ENCODE measurements around the gene CCDC142. TPM values are rescaled to one million over a fixed set of nuclear protein-coding genes. Genes with fewer than 3 reads are reported as not detected.

The CCDC142 gene, protein sequence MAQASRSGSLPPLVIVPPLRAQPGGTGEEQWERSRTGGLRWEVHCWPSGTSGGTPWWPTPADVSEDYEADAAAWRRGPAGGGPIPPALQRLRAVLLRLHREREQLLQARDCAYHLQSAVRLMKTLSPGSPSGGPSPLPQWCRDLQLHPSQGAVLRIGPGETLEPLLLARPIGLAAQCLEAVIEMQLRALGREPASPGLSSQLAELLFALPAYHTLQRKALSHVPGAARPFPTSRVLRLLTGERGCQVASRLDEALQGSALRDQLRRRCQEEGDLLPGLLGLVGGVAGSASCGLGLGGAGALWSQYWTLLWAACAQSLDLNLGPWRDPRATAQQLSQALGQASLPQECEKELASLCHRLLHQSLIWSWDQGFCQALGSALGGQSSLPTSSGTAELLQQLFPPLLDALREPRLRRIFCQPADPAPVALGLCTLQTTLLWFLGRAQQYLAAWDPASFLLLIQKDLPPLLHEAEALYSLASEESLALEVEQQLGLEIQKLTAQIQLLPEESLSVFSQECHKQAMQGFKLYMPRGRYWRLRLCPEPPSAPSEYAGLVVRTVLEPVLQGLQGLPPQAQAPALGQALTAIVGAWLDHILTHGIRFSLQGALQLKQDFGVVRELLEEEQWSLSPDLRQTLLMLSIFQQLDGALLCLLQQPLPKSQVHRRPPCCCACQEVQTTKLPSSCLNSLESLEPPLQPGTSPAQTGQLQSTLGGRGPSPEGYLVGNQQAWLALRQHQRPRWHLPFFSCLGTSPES
- 10 to 100 TPM; 22.2 to 59.4 (median 31.6) TPM for total RNA-seq
- 1 to 10 TPM; 2.8 to 9.3 (median 3.4) TPM for polyA plus RNA-seq
- long read RNA-seq, donor 1 = 0 reads
- long read RNA-seq, donor 2, partial matches to known transcripts = 0 of 1 reads
- long read RNA-seq, donor 2, other reads (novel, unspliced or antisense) = 0 of 1 reads

DNA sequence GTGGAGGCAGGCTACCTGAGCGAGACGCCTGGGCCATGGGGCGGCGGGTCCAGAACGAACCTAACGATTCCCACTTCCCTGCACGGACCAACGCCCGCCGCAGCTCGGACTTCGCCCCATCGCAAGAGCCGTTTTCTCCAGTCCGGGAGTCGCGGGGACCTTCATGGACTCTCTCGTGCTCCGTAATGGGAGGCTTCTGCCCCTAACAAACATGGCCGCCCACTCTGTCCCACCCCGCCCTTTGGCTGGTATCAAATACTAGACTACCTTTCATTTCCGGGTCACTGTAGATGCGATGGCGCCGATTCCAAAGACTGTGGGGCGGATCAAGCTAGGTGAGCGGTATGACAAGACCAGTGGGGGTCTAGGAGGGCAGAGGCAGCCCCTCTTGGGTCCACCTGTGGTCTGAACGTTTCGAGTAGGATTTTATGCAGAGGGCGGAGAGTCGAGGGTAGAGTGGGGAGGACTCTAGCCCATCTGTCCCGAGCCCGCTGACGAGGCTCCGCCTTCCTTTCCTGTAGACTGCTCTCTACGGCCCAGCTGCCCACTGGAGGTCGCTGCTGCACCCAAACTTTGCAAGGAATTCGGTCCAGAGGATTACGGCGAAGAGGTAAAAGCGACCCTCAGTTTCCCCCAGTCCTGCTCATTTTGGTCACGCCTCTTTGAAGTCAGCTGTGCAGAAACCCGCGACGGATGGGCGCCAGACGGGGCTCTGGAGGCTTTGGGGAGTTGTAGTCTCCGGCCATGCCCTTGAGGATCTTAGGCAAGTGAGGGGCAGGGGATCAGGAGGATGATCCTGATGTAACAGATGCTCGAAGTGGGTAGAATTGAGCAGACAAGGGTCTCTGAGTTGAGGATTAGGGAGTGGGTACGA is at the start of gene CCDC142, which contains the start of gene TTC31:
Gene CCDC142 (minus strand): TSS at position 198 of the 874 bp plus-strand sequence. CDS start 161 bp downstream, at position 37.
Gene TTC31 (plus strand): TSS at position 281 of the 874 bp plus-strand sequence. CDS start 15 bp downstream, at position 296.
- Histone ChIP-seq H3K27ac (peak within 1 kb of the TSS; percentile 85 to 97 (median 94)), H3K36me3 (peaks cover 0 to 69% (median 27%) of the 10 kb centered on the region in 6 donors), H3K27me3 (replicated peaks in 1 of 7) (no peaks in the 10 kb centered on the region), H3K4me1 (peaks cover 33 to 64% (median 40%) of the 10 kb centered on the region in 6 donors), H3K9me3 (no peaks in the 10 kb centered on the region), H3K4me3 (peak within 1 kb of the TSS; percentile 72 to 96 (median 88))
- intact Hi-C loops (cut with DNase I; ENCODE audit: low total_unique reads) = loop anchor here (5.0 kb wide), 1 partner anchor 104 kb away; no protein-coding TSS in a partner anchor
- TF ChIP-seq POLR2A (IDR thresholded peaks at IDR 0.05) (peak in 1 of 3 donors; percentile 55), POLR2AphosphoS5 (IDR thresholded peaks at IDR 0.05) (peak; percentile 82 to 93 (median 85))
- TF ChIP-seq, protein P1, sequence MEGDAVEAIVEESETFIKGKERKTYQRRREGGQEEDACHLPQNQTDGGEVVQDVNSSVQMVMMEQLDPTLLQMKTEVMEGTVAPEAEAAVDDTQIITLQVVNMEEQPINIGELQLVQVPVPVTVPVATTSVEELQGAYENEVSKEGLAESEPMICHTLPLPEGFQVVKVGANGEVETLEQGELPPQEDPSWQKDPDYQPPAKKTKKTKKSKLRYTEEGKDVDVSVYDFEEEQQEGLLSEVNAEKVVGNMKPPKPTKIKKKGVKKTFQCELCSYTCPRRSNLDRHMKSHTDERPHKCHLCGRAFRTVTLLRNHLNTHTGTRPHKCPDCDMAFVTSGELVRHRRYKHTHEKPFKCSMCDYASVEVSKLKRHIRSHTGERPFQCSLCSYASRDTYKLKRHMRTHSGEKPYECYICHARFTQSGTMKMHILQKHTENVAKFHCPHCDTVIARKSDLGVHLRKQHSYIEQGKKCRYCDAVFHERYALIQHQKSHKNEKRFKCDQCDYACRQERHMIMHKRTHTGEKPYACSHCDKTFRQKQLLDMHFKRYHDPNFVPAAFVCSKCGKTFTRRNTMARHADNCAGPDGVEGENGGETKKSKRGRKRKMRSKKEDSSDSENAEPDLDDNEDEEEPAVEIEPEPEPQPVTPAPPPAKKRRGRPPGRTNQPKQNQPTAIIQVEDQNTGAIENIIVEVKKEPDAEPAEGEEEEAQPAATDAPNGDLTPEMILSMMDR (IDR thresholded peaks at IDR 0.05 in 8 of 11, conservative IDR thresholded peaks at IDR 0.05 in 3 of 11) = peak; percentile 83 to 98 (median 94)
- DNase-seq = peak; percentile 98
- WGBS, 5 donors = 1 to 3% (median 1%) methylated on average over 23 to 50 of the region's 50 CpGs

DNA sequence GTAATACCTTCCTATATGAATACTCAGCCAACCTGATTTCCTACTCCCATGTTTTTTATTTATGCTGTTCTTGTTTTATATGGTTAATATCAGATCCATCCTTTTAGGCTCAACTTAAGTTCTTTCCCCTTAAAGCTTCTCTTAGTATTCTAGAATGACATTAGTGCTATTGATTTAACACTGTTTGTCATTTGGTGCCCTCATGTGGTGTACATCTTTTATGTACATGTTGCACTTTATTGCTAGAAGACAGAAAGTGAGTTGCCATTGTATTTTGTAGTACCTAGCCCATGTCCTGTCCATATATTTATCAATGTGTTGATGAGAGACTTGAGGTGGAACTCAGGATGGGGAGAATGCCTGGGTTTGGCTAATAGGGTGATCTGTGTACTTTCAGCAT is 49.4 kb upstream of the CCDC142 start:
- intact Hi-C loops (cut with DNase I; ENCODE audit: low total_unique reads) = no loop called here
- TF ChIP-seq POLR2A (IDR thresholded peaks at IDR 0.05) = no peak
- TF ChIP-seq, protein P1 (IDR thresholded peaks at IDR 0.05 in 8 of 11, conservative IDR thresholded peaks at IDR 0.05 in 3 of 11) = peak in 5 of 11 experiments; percentile 17 to 40 (median 21)
- TF ChIP-seq POLR2AphosphoS5 (IDR thresholded peaks at IDR 0.05) = no peak
- Histone ChIP-seq H3K36me3 (peaks cover 0 to 46% (median 23%) of the 10 kb centered on the region in 6 donors), H3K9me3 (no peaks in the 10 kb centered on the region), H3K4me1 (peaks cover 20 to 47% (median 38%) of the 10 kb centered on the region in 6 donors), H3K4me3 (no peak overlapping the region), H3K27me3 (replicated peaks in 1 of 7) (no peaks in the 10 kb centered on the region), H3K27ac (peak overlapping the region in 2 of 8 donors; percentile 94 to 97)
- no peak for DNase-seq

DNA sequence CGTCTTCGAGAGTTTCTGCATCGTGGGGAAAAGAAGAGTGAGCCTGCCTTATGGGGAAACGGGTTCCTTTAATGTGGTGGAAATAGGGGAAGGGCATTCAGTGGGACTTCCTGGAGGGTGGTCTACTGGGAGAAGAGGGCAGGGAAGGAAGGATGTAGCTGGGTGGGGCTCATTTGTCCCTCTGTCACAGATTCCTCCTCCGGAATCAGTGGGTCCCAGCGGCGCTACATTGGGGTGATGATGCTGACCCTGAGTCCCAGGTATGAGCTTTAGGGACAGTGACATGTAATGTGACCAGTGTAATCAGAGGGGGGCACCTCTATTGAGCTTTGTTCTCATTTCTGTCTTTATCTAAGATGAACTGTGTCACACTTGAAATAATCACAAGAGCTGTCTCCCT is 48.9 kb upstream of the CCDC142 start:
- TF ChIP-seq, protein P1 (IDR thresholded peaks at IDR 0.05 in 8 of 11, conservative IDR thresholded peaks at IDR 0.05 in 3 of 11) = no peak
- TF ChIP-seq POLR2A (IDR thresholded peaks at IDR 0.05) = no peak
- intact Hi-C loops (cut with DNase I; ENCODE audit: low total_unique reads) = no loop called here
- Histone ChIP-seq H3K4me1 (peaks cover 20 to 52% (median 38%) of the 10 kb centered on the region in 6 donors), H3K4me3 (peak overlapping the region in 1 of 8 donors; percentile 86), H3K27ac (peak overlapping the region in 5 of 8 donors; percentile 27 to 97 (median 94)), H3K36me3 (peaks cover 0 to 51% (median 29%) of the 10 kb centered on the region in 6 donors), H3K9me3 (no peaks in the 10 kb centered on the region), H3K27me3 (replicated peaks in 1 of 7) (no peaks in the 10 kb centered on the region)
- DNase-seq = peak; percentile 63
- WGBS, 5 donors = 64 to 69% (median 68%) methylated on average over 7 of the region's 7 CpGs

Measured in spleen (tissue), 13 donors.